ENCODE results near the gene BNC2. TPM values are rescaled to one million over a fixed set of nuclear protein-coding genes. Genes with fewer than 3 reads are reported as not detected.

Gene BNC2
- total RNA-seq, 1 donor from 2014 or later: 2.4 TPM

GRCh38 chr9:16516891-16517290, 353.6 kb downstream of the BNC2 start:
- Mint-ChIP-seq H3K27me3 (ENCODE audit: insufficient read depth, low read depth) (peaks cover 4% of the 10 kb centered on the region), H3K27ac (peak overlapping the region; percentile 55), H3K9me3 (no peaks in the 10 kb centered on the region), H3K4me3 (no peak overlapping the region), H3K36me3 (no peaks in the 10 kb centered on the region), H3K4me1 (peaks cover 41% of the 10 kb centered on the region)
- no peak for TF ChIP-seq EZH2phosphoT487 (IDR thresholded peaks at IDR 0.05)
- TF ChIP-seq, protein P1, sequence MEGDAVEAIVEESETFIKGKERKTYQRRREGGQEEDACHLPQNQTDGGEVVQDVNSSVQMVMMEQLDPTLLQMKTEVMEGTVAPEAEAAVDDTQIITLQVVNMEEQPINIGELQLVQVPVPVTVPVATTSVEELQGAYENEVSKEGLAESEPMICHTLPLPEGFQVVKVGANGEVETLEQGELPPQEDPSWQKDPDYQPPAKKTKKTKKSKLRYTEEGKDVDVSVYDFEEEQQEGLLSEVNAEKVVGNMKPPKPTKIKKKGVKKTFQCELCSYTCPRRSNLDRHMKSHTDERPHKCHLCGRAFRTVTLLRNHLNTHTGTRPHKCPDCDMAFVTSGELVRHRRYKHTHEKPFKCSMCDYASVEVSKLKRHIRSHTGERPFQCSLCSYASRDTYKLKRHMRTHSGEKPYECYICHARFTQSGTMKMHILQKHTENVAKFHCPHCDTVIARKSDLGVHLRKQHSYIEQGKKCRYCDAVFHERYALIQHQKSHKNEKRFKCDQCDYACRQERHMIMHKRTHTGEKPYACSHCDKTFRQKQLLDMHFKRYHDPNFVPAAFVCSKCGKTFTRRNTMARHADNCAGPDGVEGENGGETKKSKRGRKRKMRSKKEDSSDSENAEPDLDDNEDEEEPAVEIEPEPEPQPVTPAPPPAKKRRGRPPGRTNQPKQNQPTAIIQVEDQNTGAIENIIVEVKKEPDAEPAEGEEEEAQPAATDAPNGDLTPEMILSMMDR (IDR thresholded peaks at IDR 0.05): no peak
- TF ChIP-seq EZH2 (IDR thresholded peaks at IDR 0.05): no peak
- no peaks in the 10 kb centered on the region for H3K27me3 ChIP-seq
- no peak overlapping the region for H3K4me2 ChIP-seq
- no peak overlapping the region for H3K4me3 ChIP-seq
- peak overlapping the region; percentile 80 for H2AFZ ChIP-seq (replicated peaks)
- no peaks in the 10 kb centered on the region for H3K9me3 ChIP-seq (ENCODE audit: low read depth)
- H3K36me3 ChIP-seq: no peaks in the 10 kb centered on the region
- peaks cover 28% of the 10 kb centered on the region for H3F3A ChIP-seq (ENCODE audit: low read depth)
- no peak overlapping the region for H3K9ac ChIP-seq
- no peak overlapping the region for H3K27ac ChIP-seq
- H4K20me1 ChIP-seq (ENCODE audit: low read depth): no peaks in the 10 kb centered on the region
- H3K4me1 ChIP-seq: peaks cover 38% of the 10 kb centered on the region
- H3K79me2 ChIP-seq (ENCODE audit: low read depth): no peaks in the 10 kb centered on the region
- DNase-seq (ENCODE audit: low spot score): no peak

DNA sequence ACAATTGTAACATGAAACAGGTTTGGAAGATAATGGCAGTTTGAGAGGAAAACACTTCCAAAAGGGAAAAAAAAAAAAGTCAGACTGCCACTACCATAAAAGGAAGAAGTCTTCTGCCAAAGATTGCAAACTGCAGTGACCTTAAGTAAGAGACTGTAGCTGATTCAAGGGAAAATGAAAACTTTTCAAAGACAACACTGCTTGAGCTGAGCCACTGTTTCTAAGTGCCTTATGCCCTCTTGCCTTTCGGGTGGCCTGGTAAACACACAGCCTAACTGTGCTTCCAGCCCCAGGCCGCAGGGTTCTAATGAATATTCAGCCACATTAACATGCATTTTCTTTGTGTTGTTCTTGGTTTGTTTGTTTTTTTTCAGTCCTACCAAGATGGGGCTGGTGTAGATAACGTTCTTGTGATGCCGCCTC, 354.6 kb downstream of the BNC2 start:
- TF ChIP-seq EZH2phosphoT487 (IDR thresholded peaks at IDR 0.05) (no peak), EZH2 (IDR thresholded peaks at IDR 0.05) (no peak)
- TF ChIP-seq, protein P1 (IDR thresholded peaks at IDR 0.05): no peak
- H3K36me3 ChIP-seq: no peaks in the 10 kb centered on the region
- H4K20me1 ChIP-seq (ENCODE audit: low read depth): no peaks in the 10 kb centered on the region
- no peak overlapping the region for H3K4me3 Mint-ChIP-seq
- peak overlapping the region; percentile 36 for H3K27ac ChIP-seq
- peak; percentile 72 for DNase-seq (ENCODE audit: low spot score)
- no peaks in the 10 kb centered on the region for H3K9me3 Mint-ChIP-seq
- no peaks in the 10 kb centered on the region for H3K9me3 ChIP-seq (ENCODE audit: low read depth)
- H2AFZ ChIP-seq (replicated peaks): peak overlapping the region; percentile 76
- H3K36me3 Mint-ChIP-seq: no peaks in the 10 kb centered on the region
- peaks cover 28% of the 10 kb centered on the region for H3F3A ChIP-seq (ENCODE audit: low read depth)
- H3K27ac Mint-ChIP-seq: no peak overlapping the region
- peak overlapping the region; percentile 68 for H3K4me2 ChIP-seq
- H3K4me1 Mint-ChIP-seq: peaks cover 36% of the 10 kb centered on the region
- no peak overlapping the region for H3K9ac ChIP-seq
- H3K4me3 ChIP-seq: peak overlapping the region; percentile 26
- H3K79me2 ChIP-seq (ENCODE audit: low read depth): no peaks in the 10 kb centered on the region
- H3K27me3 ChIP-seq: no peaks in the 10 kb centered on the region
- peaks cover 2% of the 10 kb centered on the region for H3K27me3 Mint-ChIP-seq (ENCODE audit: insufficient read depth, low read depth)
- H3K4me1 ChIP-seq: peaks cover 38% of the 10 kb centered on the region

DNA sequence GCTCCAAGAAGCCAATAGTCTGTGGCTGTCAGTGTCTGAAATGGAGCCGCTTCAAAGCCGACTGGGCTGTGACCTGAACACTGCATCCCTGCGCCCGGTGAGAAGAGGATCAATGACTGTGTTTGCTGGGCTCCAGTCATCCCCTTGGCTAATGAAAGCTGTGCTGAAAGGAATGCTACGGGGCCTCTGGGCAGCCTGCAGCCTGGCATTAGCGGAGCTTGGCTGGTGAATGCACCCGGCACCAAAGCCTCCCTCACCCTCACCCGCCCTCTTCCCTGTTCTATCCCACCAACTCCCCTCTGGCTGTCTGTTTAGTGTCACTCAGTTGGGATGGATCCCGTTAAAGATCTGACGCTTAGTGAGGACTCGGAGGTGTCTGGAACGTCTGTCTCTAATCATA, 355.3 kb downstream of the BNC2 start:
- Histone ChIP-seq H3F3A (ENCODE audit: low read depth) (peaks cover 28% of the 10 kb centered on the region), H3K27ac (no peak overlapping the region), H3K9ac (no peak overlapping the region), H3K36me3 (no peaks in the 10 kb centered on the region), H3K79me2 (ENCODE audit: low read depth) (no peaks in the 10 kb centered on the region), H3K4me3 (peak overlapping the region; percentile 26), H3K4me2 (peak overlapping the region; percentile 68), H3K4me1 (peaks cover 38% of the 10 kb centered on the region), H4K20me1 (ENCODE audit: low read depth) (no peaks in the 10 kb centered on the region), H3K27me3 (no peaks in the 10 kb centered on the region), H3K9me3 (ENCODE audit: low read depth) (no peaks in the 10 kb centered on the region), H2AFZ (replicated peaks) (no peak overlapping the region)
- TF ChIP-seq, protein P1 (IDR thresholded peaks at IDR 0.05): no peak
- TF ChIP-seq EZH2 (IDR thresholded peaks at IDR 0.05) (no peak), EZH2phosphoT487 (IDR thresholded peaks at IDR 0.05) (no peak)
- peaks cover 2% of the 10 kb centered on the region for H3K27me3 Mint-ChIP-seq (ENCODE audit: insufficient read depth, low read depth)
- H3K4me3 Mint-ChIP-seq: peak overlapping the region; percentile 70
- no peaks in the 10 kb centered on the region for H3K9me3 Mint-ChIP-seq
- no peaks in the 10 kb centered on the region for H3K36me3 Mint-ChIP-seq
- H3K4me1 Mint-ChIP-seq: peaks cover 38% of the 10 kb centered on the region
- peak; percentile 77 for DNase-seq (ENCODE audit: low spot score)
- peak overlapping the region; percentile 58 for H3K27ac Mint-ChIP-seq
